Common myeloid progenitor, CD34-positive (primary cell): ENCODE measurements around the gene CNTN2.

ENCODE experiments used
- CTCF ChIA-PET: fragments of 350-600 bp; sonication (Branson Sonifier 250); formaldehyde crosslinking; loops from one replicate; lab custom pipeline; 2021; ENCODE audit warnings: antibody characterized with exemption; lab: Charles Lee
- POLR2A ChIA-PET: fragments of 350-600 bp; sonication (Branson Sonifier 250); formaldehyde crosslinking; loops from one replicate; lab custom pipeline; 2021; ENCODE audit warnings: antibody characterized with exemption; lab: Charles Lee
- DNase-seq, 3 donors: peaks; one replicate each; pipeline versions ENCODE4 v3.0.0 to v3.0.0-alpha.2; 2013
- H3K27ac ChIP-seq, 2 experiments: 1 replicate in 1 of 2; 2 replicates in 1 of 2; pipeline ENCODE4 v1.7.0; 2013; ENCODE audit warnings: inconsistent platforms in 2 of 2, low read length in 2 of 2, mild to moderate bottlenecking in 2 of 2, low read depth in 1 of 2, moderate library complexity in 1 of 2; ENCODE audit not compliant: severe bottlenecking in 2 of 2, insufficient read depth in 1 of 2, poor library complexity in 1 of 2
- H3K27me3 ChIP-seq, 5 experiments: replicated peaks in 2 of 5; 1 replicate in 3 of 5; 2 replicates in 2 of 5; pipeline versions ENCODE4 v1.6.1 to v1.7.0; 2013; ENCODE audit warnings: low read length in 4 of 5, mild to moderate bottlenecking in 2 of 5, moderate library complexity in 2 of 5, inconsistent platforms in 1 of 5; ENCODE audit not compliant: insufficient read depth in 5 of 5, control insufficient read depth in 4 of 5
- H3K36me3 ChIP-seq, 4 experiments: 1 replicate in 2 of 4; 2 replicates in 2 of 4; pipeline versions ENCODE4 v1.6.1 to v1.7.0; 2013; ENCODE audit warnings: low read length in 3 of 4, control low read depth in 1 of 4, mild to moderate bottlenecking in 1 of 4; ENCODE audit not compliant: control insufficient read depth in 4 of 4, insufficient read depth in 4 of 4
- H3K4me1 ChIP-seq, 4 experiments: 1 replicate in 3 of 4; 2 replicates in 1 of 4; pipeline versions ENCODE4 v1.6.1 to v1.7.1; 2013; ENCODE audit warnings: low read length in 3 of 4, mild to moderate bottlenecking in 3 of 4, control low read depth in 1 of 4, inconsistent platforms in 1 of 4, moderate library complexity in 1 of 4; ENCODE audit not compliant: control insufficient read depth in 4 of 4, insufficient read depth in 4 of 4; ENCODE audit errors: control extremely low read depth in 1 of 4
- H3K4me3 ChIP-seq, 7 experiments: 1 replicate in 4 of 7; 2 replicates in 3 of 7; pipeline versions ENCODE4 v1.5.1 to v1.7.0; 2013; ENCODE audit warnings: mild to moderate bottlenecking in 7 of 7, low read length in 6 of 7, moderate library complexity in 6 of 7, inconsistent platforms in 2 of 7, low read depth in 2 of 7, control low read depth in 1 of 7; ENCODE audit not compliant: insufficient read depth in 4 of 7, control insufficient read depth in 1 of 7; ENCODE audit errors: extremely low read depth in 1 of 7
- H3K9me3 ChIP-seq, 5 experiments: 1 replicate in 4 of 5; 2 replicates in 1 of 5; pipeline versions ENCODE4 v1.6.1 to v1.7.1; 2013; ENCODE audit warnings: low read length in 4 of 5, mild to moderate bottlenecking in 2 of 5, inconsistent platforms in 1 of 5, low read depth in 1 of 5, moderate library complexity in 1 of 5; ENCODE audit not compliant: control insufficient read depth in 4 of 5, insufficient read depth in 2 of 5; ENCODE audit errors: control extremely low read depth in 1 of 5
- WGBS: methylation state at CpG from one replicate; pipeline ENCODE4 v1.1.5; 2013; ENCODE audit not compliant: insufficient coverage; 5-methylcytosine and 5-hydroxymethylcytosine counted together

CNTN2 gene

DNA sequence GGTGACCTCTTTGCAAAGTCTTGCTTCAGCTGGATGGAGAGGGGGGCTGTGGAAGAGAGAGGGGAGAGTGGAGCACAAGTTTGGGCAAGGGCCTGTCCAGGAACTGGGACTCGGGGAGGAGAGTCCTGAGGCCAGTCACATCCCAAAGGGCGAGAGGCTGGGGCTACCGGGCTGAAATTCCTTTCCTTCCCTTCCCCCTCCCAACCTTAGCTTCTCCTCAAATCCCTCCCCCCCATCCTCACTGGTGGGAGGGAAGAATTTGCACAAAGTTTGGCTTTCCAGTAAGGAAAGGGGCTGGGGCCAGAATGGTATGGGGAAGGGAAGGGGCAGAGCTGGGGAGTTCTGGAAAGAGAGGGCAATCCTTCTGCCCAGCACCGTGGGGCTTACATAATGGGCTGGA is 854 bp downstream of the CNTN2 start:
- H3K27me3 ChIP-seq = peaks cover 2 to 76% (median 28%) of the 10 kb centered on the region in 5 experiments
- H3K27ac ChIP-seq = no peak overlapping the region
- H3K4me1 ChIP-seq = peaks cover 0 to 8% (median 3%) of the 10 kb centered on the region in 4 experiments
- H3K4me3 ChIP-seq = no peak overlapping the region
- ChIA-PET POLR2A (no interaction called here), CTCF (interaction anchor here (1.1 to 2.2 kb wide), 2 partner anchors 18 to 42 kb away, joined by 3 to 9 read pairs; no protein-coding TSS in a partner anchor)
- no peak for DNase-seq
- WGBS = 8% methylated on average over 1 of the region's 4 CpGs
- no peaks in the 10 kb centered on the region for H3K36me3 ChIP-seq
- H3K9me3 ChIP-seq = no peaks in the 10 kb centered on the region

- ChIA-PET POLR2A (no interaction called here), CTCF (interaction anchor here (0.9 to 2.2 kb wide), 3 partner anchors 17 to 55 kb away, joined by 3 to 9 read pairs (median 3); no protein-coding TSS in a partner anchor)
- DNase-seq = peak in 1 of 3 donors; percentile 10
- WGBS = 0% methylated on average over 1 of the region's 5 CpGs
- H3K4me3 ChIP-seq = no peak overlapping the region
- H3K27ac ChIP-seq = no peak overlapping the region
- peaks cover 0 to 8% (median 3%) of the 10 kb centered on the region in 4 experiments for H3K4me1 ChIP-seq
- H3K27me3 ChIP-seq = peaks cover 2 to 76% (median 28%) of the 10 kb centered on the region in 5 experiments
- H3K36me3 ChIP-seq = no peaks in the 10 kb centered on the region
- no peaks in the 10 kb centered on the region for H3K9me3 ChIP-seq
Measured at GRCh38 chr1:205044741-205045140, 1.7 kb downstream of the CNTN2 start.

DNA sequence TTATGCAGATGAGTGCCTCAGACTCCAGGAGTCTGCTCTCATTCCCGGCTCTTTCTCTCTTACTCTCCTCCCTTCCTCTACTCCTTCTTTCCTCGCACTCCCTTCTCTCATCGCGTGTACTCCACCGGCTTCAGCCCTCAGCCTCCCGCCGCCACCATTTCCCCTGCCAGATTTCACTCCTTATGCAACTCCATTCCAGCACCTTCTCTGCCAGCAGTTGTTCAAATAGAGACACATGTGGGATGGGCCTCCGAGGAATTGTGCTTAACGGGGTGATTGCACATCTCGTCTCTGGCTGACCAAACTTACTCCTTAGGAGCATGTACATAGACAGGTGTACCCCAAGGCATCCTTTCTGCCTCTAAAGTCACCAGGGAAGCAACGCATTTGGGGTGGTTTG is 2.1 kb downstream of the CNTN2 start:
- CTCF ChIA-PET = interaction anchor here (0.9 to 2.2 kb wide), 2 partner anchors 16 to 55 kb away, joined by 3 to 9 read pairs; no protein-coding TSS in a partner anchor
- Histone ChIP-seq H3K27ac (no peak overlapping the region), H3K9me3 (no peaks in the 10 kb centered on the region), H3K4me1 (peaks cover 0 to 8% (median 3%) of the 10 kb centered on the region in 4 experiments), H3K4me3 (no peak overlapping the region), H3K36me3 (no peaks in the 10 kb centered on the region), H3K27me3 (peaks cover 2 to 74% (median 28%) of the 10 kb centered on the region in 5 experiments)
- 41% methylated on average over 11 of the region's 11 CpGs for WGBS
- DNase-seq = no peak
- POLR2A ChIA-PET = no interaction called here

- DNase-seq = no peak
- POLR2A ChIA-PET = no interaction called here
Measured at GRCh38 chr1:205046870-205047269, 3.9 kb downstream of the CNTN2 start.

DNA sequence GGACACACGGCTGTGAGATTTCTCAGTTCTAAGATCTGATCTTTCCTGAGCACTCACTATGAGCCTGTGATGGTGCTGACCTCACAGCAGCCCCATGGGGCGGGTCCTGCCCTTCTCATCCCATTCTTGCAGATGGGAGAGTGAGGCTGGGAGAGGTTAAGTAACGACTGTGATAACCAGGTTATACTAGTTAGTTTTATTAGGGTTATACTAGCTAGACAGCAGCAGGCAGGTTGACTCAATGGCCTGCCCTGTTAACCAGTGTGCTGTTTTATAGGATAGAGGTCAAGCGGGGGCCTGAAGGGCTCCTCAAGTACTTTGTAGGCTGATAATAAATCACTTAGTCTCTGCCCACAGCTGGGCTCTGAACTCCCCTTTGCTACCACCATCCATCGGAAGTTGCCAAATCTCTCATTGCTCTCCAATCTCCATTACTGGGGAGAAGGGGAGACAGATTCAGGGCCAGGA is 4.8 kb downstream of the CNTN2 start:
- ChIA-PET POLR2A (no interaction called here), CTCF (interaction anchor here (2.1 kb wide), 1 partner anchor 59 kb away, joined by 10 read pairs; no protein-coding TSS in a partner anchor)
- H3K27ac ChIP-seq = no peak overlapping the region
- no peak for DNase-seq
- H3K36me3 ChIP-seq = no peaks in the 10 kb centered on the region
- H3K9me3 ChIP-seq = no peaks in the 10 kb centered on the region
- no peak overlapping the region for H3K4me3 ChIP-seq
- H3K4me1 ChIP-seq = peaks cover 0 to 5% (median 2%) of the 10 kb centered on the region in 4 experiments
- 88% methylated on average over 2 of the region's 5 CpGs for WGBS
- H3K27me3 ChIP-seq = peaks cover 0 to 49% (median 17%) of the 10 kb centered on the region in 5 experiments

More at GRCh38 chr1:205046870-205047269, 3.9 kb downstream of the CNTN2 start:
- no peak overlapping the region for H3K4me3 ChIP-seq
- no peaks in the 10 kb centered on the region for H3K36me3 ChIP-seq
- CTCF ChIA-PET = interaction anchor here (0.8 kb wide), 1 partner anchor 15 kb away, joined by 3 read pairs; no protein-coding TSS in a partner anchor
- 61% methylated on average over 4 of the region's 4 CpGs for WGBS
- peaks cover 2 to 58% (median 24%) of the 10 kb centered on the region in 5 experiments for H3K27me3 ChIP-seq
- no peaks in the 10 kb centered on the region for H3K9me3 ChIP-seq
- H3K4me1 ChIP-seq = peaks cover 0 to 8% (median 3%) of the 10 kb centered on the region in 4 experiments
- H3K27ac ChIP-seq = no peak overlapping the region

- peaks cover 0 to 44% (median 17%) of the 10 kb centered on the region in 5 experiments for H3K27me3 ChIP-seq
- CTCF ChIA-PET = interaction anchor here (1.1 to 2.1 kb wide), 4 partner anchors 15 to 106 kb away, joined by 3 to 10 read pairs (median 4); no protein-coding TSS in a partner anchor
Measured at GRCh38 chr1:205048382-205048781, 5.4 kb downstream of the CNTN2 start.

GRCh38 chr1:205049479-205049878 is 6.5 kb downstream of the CNTN2 start:
- no peak overlapping the region for H3K27ac ChIP-seq
- H3K27me3 ChIP-seq = peaks cover 0 to 33% (median 17%) of the 10 kb centered on the region in 5 experiments
- 87% methylated on average over 6 of the region's 6 CpGs for WGBS
- no peaks in the 10 kb centered on the region for H3K9me3 ChIP-seq
- no peak overlapping the region for H3K4me3 ChIP-seq
- DNase-seq = no peak
- ChIA-PET CTCF (interaction anchor here (0.6 to 2.1 kb wide), 6 partner anchors 12 to 1948 kb away, joined by 3 to 10 read pairs (median 3); no protein-coding TSS in a partner anchor), POLR2A (no interaction called here)
- no peaks in the 10 kb centered on the region for H3K36me3 ChIP-seq
- no peaks in the 10 kb centered on the region for H3K4me1 ChIP-seq

More at GRCh38 chr1:205048382-205048781, 5.4 kb downstream of the CNTN2 start:
- POLR2A ChIA-PET = interaction anchor here (0.8 kb wide), 1 partner anchor 140 kb away, joined by 3 read pairs; no protein-coding TSS in a partner anchor
- Histone ChIP-seq H3K36me3 (no peaks in the 10 kb centered on the region), H3K4me3 (no peak overlapping the region), H3K9me3 (no peaks in the 10 kb centered on the region), H3K27ac (no peak overlapping the region), H3K4me1 (peaks cover 0 to under 1% (median under 1%) of the 10 kb centered on the region in 4 experiments)
- no peak for DNase-seq
- 98% methylated on average over 9 of the region's 9 CpGs for WGBS
